Muscle layer of duodenum (tissue), 2 donors: Measurements from ENCODE around the gene OR4K5.
"Not testable (repeated sequence)": the region's sequence is repeated elsewhere in the genome, so short reads cannot be mapped to it uniquely, and the experiment has no call there.

Experiments used
- H3K27ac ChIP-seq: one replicate; pipeline ENCODE4 v1.7.0; 2013; ENCODE audit warnings: mild to moderate bottlenecking, low read length
- H3K27me3 ChIP-seq: one replicate; pipeline ENCODE4 v1.7.0; 2013; ENCODE audit warnings: low read depth, mild to moderate bottlenecking, control low read depth, low read length
- H3K36me3 ChIP-seq, 2 donors: one replicate each; pipeline ENCODE4 v1.7.0; 2013; ENCODE audit warnings: low read length in 2 of 2, control low read depth in 1 of 2, mild to moderate bottlenecking in 1 of 2; ENCODE audit not compliant: insufficient read depth in 2 of 2, control insufficient read depth in 1 of 2
- H3K4me1 ChIP-seq, 2 donors: one replicate each; pipeline ENCODE4 v1.7.0; 2013; ENCODE audit warnings: low read length in 2 of 2, mild to moderate bottlenecking in 2 of 2, control low read depth in 1 of 2, moderate library complexity in 1 of 2; ENCODE audit not compliant: insufficient read depth in 2 of 2, control insufficient read depth in 1 of 2
- H3K4me3 ChIP-seq, 2 donors: one replicate each; pipeline ENCODE4 v1.7.0; 2013; ENCODE audit warnings: low read length in 2 of 2, low read depth in 1 of 2, mild to moderate bottlenecking in 1 of 2
- H3K9me3 ChIP-seq, 2 donors: one replicate each; pipeline ENCODE4 v1.7.0; 2013; ENCODE audit warnings: low read length in 2 of 2, control low read depth in 1 of 2, mild to moderate bottlenecking in 1 of 2; ENCODE audit not compliant: control insufficient read depth in 1 of 2
- donor health status: healthy.

Gene OR4K5

GRCh38 chr14:19918553-19919264 is 1.7 kb upstream of the OR4K5 start:
- Histone ChIP-seq H3K36me3 (no peaks in the 10 kb centered on the region), H3K9me3 (no peaks in the 10 kb centered on the region), H3K4me3 (no peak overlapping the region), H3K27ac (no peak overlapping the region), H3K27me3 (no peaks in the 10 kb centered on the region), H3K4me1 (no peaks in the 10 kb centered on the region)

GRCh38 chr14:19930617-19931016 is 10.2 kb downstream of the OR4K5 start, which contains the start of gene OR4K1:
Gene OR4K1 (plus strand): TSS chr14:19930917. CDS start chr14:19935667, 4,750 bp downstream.
- no peaks in the 10 kb centered on the region for H3K27me3 ChIP-seq
- no peak within 1 kb of the TSS for H3K27ac ChIP-seq

GRCh38 chr14:19941668-19942067 is 21.3 kb downstream of the OR4K5 start:
- Histone ChIP-seq H3K36me3 (no peaks in the 10 kb centered on the region), H3K27ac (no peak overlapping the region), H3K4me3 (no peak overlapping the region), H3K9me3 (no peaks in the 10 kb centered on the region), H3K4me1 (no peaks in the 10 kb centered on the region), H3K27me3 (no peaks in the 10 kb centered on the region)

More at GRCh38 chr14:19930617-19931016, 10.2 kb downstream of the OR4K5 start, which contains the start of gene OR4K1:
- no peak within 1 kb of the TSS for H3K4me3 ChIP-seq
- H3K9me3 ChIP-seq = no peaks in the 10 kb centered on the region
- H3K4me1 ChIP-seq = no peaks in the 10 kb centered on the region
- no peaks in the 10 kb centered on the region for H3K36me3 ChIP-seq

GRCh38 chr14:19947413-19948090 is 27.1 kb downstream of the OR4K5 start:
- H3K4me1 ChIP-seq = no peaks in the 10 kb centered on the region
- no peaks in the 10 kb centered on the region for H3K36me3 ChIP-seq
- no peak overlapping the region for H3K27ac ChIP-seq
- H3K27me3 ChIP-seq = no peaks in the 10 kb centered on the region
- H3K4me3 ChIP-seq = no peak overlapping the region
- H3K9me3 ChIP-seq = no peaks in the 10 kb centered on the region

- H3K9me3 ChIP-seq = no peaks in the 10 kb centered on the region
- H3K4me3 ChIP-seq = no peak overlapping the region
- no peaks in the 10 kb centered on the region for H3K27me3 ChIP-seq
- no peaks in the 10 kb centered on the region for H3K4me1 ChIP-seq
- H3K36me3 ChIP-seq = no peaks in the 10 kb centered on the region
- H3K27ac ChIP-seq = no peak overlapping the region
Observed at GRCh38 chr14:19949218-19949617, 28.8 kb downstream of the OR4K5 start.

- H3K27me3 ChIP-seq, H3K9me3 ChIP-seq, H3K4me3 ChIP-seq, H3K36me3 ChIP-seq, H3K27ac ChIP-seq, H3K4me1 ChIP-seq: not testable (repeated sequence)
Observed at GRCh38 chr14:19969735-19970134, 49.3 kb downstream of the OR4K5 start.
